Measurements from ENCODE around the gene RAB5A. TPM values are rescaled to one million over a fixed set of nuclear protein-coding genes. Genes with fewer than 3 reads are reported as not detected.
"Not testable (repeated sequence)": the region's sequence is repeated elsewhere in the genome, so short reads cannot be mapped to it uniquely, and the experiment has no call there.

RAB5A gene
- total RNA-seq, 2 donors from 2014 or later = 55.4 to 61.5 TPM

DNA sequence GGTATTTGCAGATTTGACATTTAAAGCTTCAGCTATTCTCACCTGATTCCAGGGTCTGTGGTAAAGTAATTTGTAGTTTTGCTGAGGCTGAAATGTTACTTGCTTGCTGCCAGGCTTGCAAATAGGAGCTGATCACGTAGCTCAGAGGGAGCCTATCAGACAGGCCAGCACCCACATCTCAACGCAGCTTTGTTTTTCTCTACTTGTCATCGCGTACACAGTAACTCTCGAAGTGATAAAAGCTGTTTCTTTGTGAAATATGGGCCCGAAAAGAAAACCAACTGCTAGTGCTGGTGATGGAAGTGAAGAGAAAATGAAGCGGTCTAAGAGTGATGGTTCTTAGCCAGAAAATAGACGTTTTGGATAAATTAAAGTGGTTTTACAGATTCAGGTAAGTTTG, 23.4 kb downstream of the RAB5A start:
- no peaks in the 10 kb centered on the region for H3K27me3 ChIP-seq (replicated peaks; ENCODE audit: insufficient read depth)
- H3K27ac ChIP-seq = no peak overlapping the region
- no peaks in the 10 kb centered on the region for H3K36me3 ChIP-seq
- TF ChIP-seq, protein P1, sequence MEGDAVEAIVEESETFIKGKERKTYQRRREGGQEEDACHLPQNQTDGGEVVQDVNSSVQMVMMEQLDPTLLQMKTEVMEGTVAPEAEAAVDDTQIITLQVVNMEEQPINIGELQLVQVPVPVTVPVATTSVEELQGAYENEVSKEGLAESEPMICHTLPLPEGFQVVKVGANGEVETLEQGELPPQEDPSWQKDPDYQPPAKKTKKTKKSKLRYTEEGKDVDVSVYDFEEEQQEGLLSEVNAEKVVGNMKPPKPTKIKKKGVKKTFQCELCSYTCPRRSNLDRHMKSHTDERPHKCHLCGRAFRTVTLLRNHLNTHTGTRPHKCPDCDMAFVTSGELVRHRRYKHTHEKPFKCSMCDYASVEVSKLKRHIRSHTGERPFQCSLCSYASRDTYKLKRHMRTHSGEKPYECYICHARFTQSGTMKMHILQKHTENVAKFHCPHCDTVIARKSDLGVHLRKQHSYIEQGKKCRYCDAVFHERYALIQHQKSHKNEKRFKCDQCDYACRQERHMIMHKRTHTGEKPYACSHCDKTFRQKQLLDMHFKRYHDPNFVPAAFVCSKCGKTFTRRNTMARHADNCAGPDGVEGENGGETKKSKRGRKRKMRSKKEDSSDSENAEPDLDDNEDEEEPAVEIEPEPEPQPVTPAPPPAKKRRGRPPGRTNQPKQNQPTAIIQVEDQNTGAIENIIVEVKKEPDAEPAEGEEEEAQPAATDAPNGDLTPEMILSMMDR (IDR thresholded peaks at IDR 0.05) = no peak
- no peak for TF ChIP-seq POLR2AphosphoS5 (IDR thresholded peaks at IDR 0.05)
- no peaks in the 10 kb centered on the region for H3K4me1 ChIP-seq (replicated peaks)
- H3K4me3 ChIP-seq = no peak overlapping the region
- WGBS = 66% methylated on average over 8 of the region's 8 CpGs
- DNase-seq (ENCODE audit: low spot score) = no peak
- H3K9me3 ChIP-seq = no peaks in the 10 kb centered on the region
- intact Hi-C loops (cut with DNase I) = no loop called here

- H3K9me3 ChIP-seq = no peaks in the 10 kb centered on the region
Measured at GRCh38 chr3:19972054-19972453, 25.2 kb downstream of the RAB5A start.

GRCh38 chr3:19988904-19989303, 42.0 kb downstream of the RAB5A start:
- H3K27me3 ChIP-seq (replicated peaks; ENCODE audit: insufficient read depth); H3K9me3 ChIP-seq; H3K4me3 ChIP-seq; H3K27ac ChIP-seq; intact Hi-C loops (cut with DNase I); H3K36me3 ChIP-seq; DNase-seq (ENCODE audit: low spot score); H3K4me1 ChIP-seq (replicated peaks): not testable (repeated sequence)
- 97% methylated on average over 8 of the region's 8 CpGs for WGBS

More at GRCh38 chr3:19972054-19972453, 25.2 kb downstream of the RAB5A start:
- H3K27me3 ChIP-seq (replicated peaks; ENCODE audit: insufficient read depth) = no peaks in the 10 kb centered on the region
- TF ChIP-seq POLR2AphosphoS5 (IDR thresholded peaks at IDR 0.05) (no peak), POLR2A (IDR thresholded peaks at IDR 0.05) (no peak)
- TF ChIP-seq, protein P1 (IDR thresholded peaks at IDR 0.05) = no peak
- 54% methylated on average over 3 of the region's 3 CpGs for WGBS
- intact Hi-C loops (cut with DNase I) = no loop called here
- H3K36me3 ChIP-seq = no peaks in the 10 kb centered on the region
- H3K27ac ChIP-seq = no peak overlapping the region
- no peak for DNase-seq (ENCODE audit: low spot score)
- no peaks in the 10 kb centered on the region for H3K4me1 ChIP-seq (replicated peaks)
- H3K4me3 ChIP-seq = no peak overlapping the region

DNA sequence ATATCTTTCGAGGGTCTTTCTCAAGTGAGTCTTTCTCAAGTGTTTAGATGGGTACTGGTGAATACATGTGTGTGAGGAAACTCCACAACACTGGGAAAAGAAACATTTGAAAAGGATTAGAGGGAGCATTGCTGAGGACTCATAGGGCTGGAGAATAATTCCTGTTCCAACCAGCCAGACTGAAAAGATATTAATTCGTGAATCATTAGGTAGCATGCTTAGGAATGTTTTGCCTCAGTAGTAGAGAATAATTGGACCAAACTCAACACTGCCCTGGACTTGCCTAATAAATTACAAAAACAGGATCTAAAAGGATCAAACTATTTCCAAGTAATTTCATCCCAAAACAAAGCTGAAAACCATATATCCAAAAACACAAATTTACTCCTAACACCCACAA, 47.9 kb downstream of the RAB5A start:
- no peak overlapping the region for H3K27ac ChIP-seq
- no peak overlapping the region for H3K4me3 ChIP-seq
- H3K4me1 ChIP-seq (replicated peaks) = no peaks in the 10 kb centered on the region
- DNase-seq (ENCODE audit: low spot score) = no peak
- no peaks in the 10 kb centered on the region for H3K36me3 ChIP-seq
- WGBS = 90% methylated on average over 2 of the region's 2 CpGs
- intact Hi-C loops (cut with DNase I) = no loop called here
- H3K27me3 ChIP-seq (replicated peaks; ENCODE audit: insufficient read depth) = no peaks in the 10 kb centered on the region
- TF ChIP-seq POLR2A (IDR thresholded peaks at IDR 0.05) (no peak), POLR2AphosphoS5 (IDR thresholded peaks at IDR 0.05) (no peak)
- TF ChIP-seq, protein P1 (IDR thresholded peaks at IDR 0.05) = no peak
- H3K9me3 ChIP-seq = no peaks in the 10 kb centered on the region

GRCh38 chr3:19997502-19997901, 50.6 kb downstream of the RAB5A start:
- no peak for DNase-seq (ENCODE audit: low spot score)
- Histone ChIP-seq H3K27ac (no peak overlapping the region), H3K36me3 (no peaks in the 10 kb centered on the region), H3K4me1 (replicated peaks) (no peaks in the 10 kb centered on the region), H3K4me3 (no peak overlapping the region), H3K27me3 (replicated peaks; ENCODE audit: insufficient read depth) (no peaks in the 10 kb centered on the region), H3K9me3 (no peaks in the 10 kb centered on the region)
- intact Hi-C loops (cut with DNase I) = no loop called here
- no peak for TF ChIP-seq POLR2A (IDR thresholded peaks at IDR 0.05)
- 93% methylated on average over 4 of the region's 4 CpGs for WGBS

GRCh38 chr3:20001932-20002331, 55.0 kb downstream of the RAB5A start:
- intact Hi-C loops (cut with DNase I) = no loop called here
- 63% methylated on average over 3 of the region's 3 CpGs for WGBS
- no peak for DNase-seq (ENCODE audit: low spot score)

More at GRCh38 chr3:20001932-20002331, 55.0 kb downstream of the RAB5A start:
- Histone ChIP-seq H3K4me3 (no peak overlapping the region), H3K27ac (no peak overlapping the region), H3K36me3 (no peaks in the 10 kb centered on the region), H3K9me3 (no peaks in the 10 kb centered on the region), H3K27me3 (replicated peaks; ENCODE audit: insufficient read depth) (no peaks in the 10 kb centered on the region), H3K4me1 (replicated peaks) (no peaks in the 10 kb centered on the region)
- no peak for TF ChIP-seq POLR2A (IDR thresholded peaks at IDR 0.05)

Measured in prostate gland (tissue), 2 donors.